Esophagus squamous epithelium (tissue), 4 donors: Measurements from ENCODE around the gene SH3BP2.

Source experiments
- CTCF ChIP-seq, 6 experiments: fragments of 450-650 bp in 4 of 6; fragments of 200-600 bp in 2 of 6; sonication (generic) in 2 of 6; IDR thresholded peaks; one replicate each; pipeline ENCODE4 v1.5.1; 2016 to 2019; ENCODE audit warnings: antibody characterized with exemption in 6 of 6, mild to moderate bottlenecking in 4 of 6, moderate library complexity in 4 of 6
- POLR2A ChIP-seq, 4 donors: fragments of 450-650 bp; IDR thresholded peaks; one replicate each; pipeline ENCODE4 v1.6.1; 2017; ENCODE audit warnings: antibody characterized with exemption in 4 of 4, mild to moderate bottlenecking in 4 of 4, moderate library complexity in 3 of 4

- TF ChIP-seq POLR2A (IDR thresholded peaks at IDR 0.05) (no peak), CTCF (IDR thresholded peaks at IDR 0.05) (no peak)
Measured at GRCh38 chr4:2820216-2820982, 27.5 kb downstream of the SH3BP2 start.
